H9 (cell line): ENCODE measurements around the gene ASTN1. TPM values are rescaled to one million over a fixed set of nuclear protein-coding genes. Genes with fewer than 3 reads are reported as not detected.

ENCODE experiments used
- DNase-seq: peaks from one replicate; pipeline ENCODE4 v3.0.0-alpha.2; 2017
- H2AFZ ChIP-seq: one replicate; pipeline ENCODE4 v1.6.1; 2013; ENCODE audit warnings: mild to moderate bottlenecking, low read length, control low read depth, moderate library complexity
- H2AK5ac ChIP-seq: 2 replicates; pipeline ENCODE4 v1.6.1; 2013; ENCODE audit warnings: low read length, control low read depth, mixed read lengths; ENCODE audit not compliant: insufficient read length
- H2BK120ac ChIP-seq: one replicate; pipeline ENCODE4 v1.6.1; 2013; ENCODE audit warnings: low read depth, mild to moderate bottlenecking, low read length, control low read depth, inconsistent platforms; ENCODE audit not compliant: poor library complexity, severe bottlenecking
- H2BK12ac ChIP-seq: 2 replicates; pipeline ENCODE4 v1.6.1; 2013; ENCODE audit warnings: low read length, control low read depth, mixed read lengths, low read depth; ENCODE audit not compliant: insufficient read length
- H2BK15ac ChIP-seq: 2 replicates; pipeline ENCODE4 v1.6.1; 2013; ENCODE audit warnings: low read depth, low read length, control low read depth
- H2BK20ac ChIP-seq: one replicate; pipeline ENCODE4 v1.6.1; 2013; ENCODE audit warnings: low read depth, mild to moderate bottlenecking, low read length, control low read depth, inconsistent platforms; ENCODE audit not compliant: poor library complexity, severe bottlenecking
- H2BK5ac ChIP-seq: 2 replicates; pipeline ENCODE4 v1.6.1; 2013; ENCODE audit warnings: low read length, control low read depth, mixed read lengths; ENCODE audit not compliant: insufficient read length
- H3K14ac ChIP-seq: 2 replicates; pipeline ENCODE4 v1.6.1; 2013; ENCODE audit warnings: low read length, control low read depth; ENCODE audit not compliant: insufficient read depth
- H3K18ac ChIP-seq: 2 replicates; pipeline ENCODE4 v1.6.1; 2013; ENCODE audit warnings: low read depth, mild to moderate bottlenecking, mixed read lengths, low read length, control low read depth; ENCODE audit not compliant: insufficient read length
- H3K23ac ChIP-seq: 2 replicates; pipeline ENCODE4 v1.6.1; 2013; ENCODE audit warnings: low read length, control low read depth, mixed read lengths, low read depth; ENCODE audit not compliant: insufficient read length
- H3K23me2 ChIP-seq: 2 replicates; pipeline ENCODE4 v1.6.1; 2013; ENCODE audit warnings: low read depth, mild to moderate bottlenecking, mixed read lengths, low read length, control low read depth; ENCODE audit not compliant: insufficient read length, poor library complexity, severe bottlenecking
- H3K27ac ChIP-seq: 2 replicates; pipeline ENCODE4 v1.5.1; 2013; ENCODE audit warnings: low read length, control low read depth, mixed read lengths, low read depth; ENCODE audit not compliant: insufficient read length
- H3K27me3 ChIP-seq: 2 replicates; pipeline ENCODE4 v1.6.1; 2013; ENCODE audit warnings: low read length, control low read depth, inconsistent platforms; ENCODE audit not compliant: insufficient read depth
- H3K4ac ChIP-seq: 2 replicates; pipeline ENCODE4 v1.6.1; 2013; ENCODE audit warnings: low read depth, mild to moderate bottlenecking, control low read depth, inconsistent platforms, low read length, moderate library complexity
- H3K4me1 ChIP-seq: 2 replicates; pipeline ENCODE4 v1.6.1; 2013; ENCODE audit warnings: low read length, control low read depth, inconsistent platforms; ENCODE audit not compliant: insufficient read depth
- H3K4me2 ChIP-seq: 2 replicates; pipeline ENCODE4 v1.6.1; 2013; ENCODE audit warnings: low read length, control low read depth, mixed read lengths; ENCODE audit not compliant: insufficient read length, insufficient read depth
- H3K56ac ChIP-seq: 2 replicates; pipeline ENCODE4 v1.6.1; 2013; ENCODE audit warnings: low read depth, mild to moderate bottlenecking, mixed read lengths, low read length, control low read depth; ENCODE audit not compliant: insufficient read length
- H3K79me1 ChIP-seq: 2 replicates; pipeline ENCODE4 v1.6.1; 2013; ENCODE audit warnings: low read depth, mild to moderate bottlenecking, moderate library complexity, low read length, control low read depth, inconsistent platforms; ENCODE audit not compliant: insufficient read depth, poor library complexity, severe bottlenecking
- H3K79me2 ChIP-seq: 2 replicates; pipeline ENCODE4 v1.6.1; 2013; ENCODE audit warnings: low read length, control low read depth, inconsistent platforms; ENCODE audit not compliant: insufficient read depth
- H3K9ac ChIP-seq: 2 replicates; pipeline ENCODE4 v1.6.1; 2013; ENCODE audit warnings: low read length, control low read depth, mixed read lengths; ENCODE audit not compliant: insufficient read length; ENCODE audit errors: extremely low read depth
- H3K9me3 ChIP-seq: one replicate; pipeline ENCODE4 v1.6.1; 2013; ENCODE audit warnings: low read depth, low read length, inconsistent platforms; ENCODE audit not compliant: control insufficient read depth
- H3T11ph ChIP-seq: one replicate; pipeline ENCODE4 v1.6.1; 2013; ENCODE audit warnings: mild to moderate bottlenecking, low read length, control low read depth, inconsistent platforms
- H4K20me1 ChIP-seq: one replicate; pipeline ENCODE4 v1.6.1; 2013; ENCODE audit not compliant: control insufficient read depth, insufficient read length, insufficient read depth
- H4K5ac ChIP-seq: 2 replicates; pipeline ENCODE4 v1.6.1; 2013; ENCODE audit warnings: low read depth, mild to moderate bottlenecking, mixed read lengths, low read length, control low read depth; ENCODE audit not compliant: insufficient read length
- H4K8ac ChIP-seq: replicated peaks from 2 replicates; pipeline ENCODE4 v1.6.1; 2013; ENCODE audit warnings: low read length, control low read depth, mixed read lengths, low read depth; ENCODE audit not compliant: insufficient read length
- H4K91ac ChIP-seq: 2 replicates; pipeline ENCODE4 v1.6.1; 2013; ENCODE audit warnings: low read depth, mild to moderate bottlenecking, moderate library complexity, mixed read lengths, low read length, control low read depth; ENCODE audit not compliant: insufficient read length
- H3K27ac Mint-ChIP-seq, 3 experiments: 2 replicates in 2 of 3; 3 replicates in 1 of 3; pipeline ENCODE4 v1.8.0; 2020 to 2021; ENCODE audit warnings: mixed read lengths in 3 of 3, mild to moderate bottlenecking in 1 of 3, moderate library complexity in 1 of 3
- H3K27me3 Mint-ChIP-seq: 2 replicates; pipeline ENCODE4 v1.8.0; 2021; ENCODE audit warnings: low read depth, mild to moderate bottlenecking, moderate library complexity, mixed read lengths
- H3K36me3 Mint-ChIP-seq, 3 experiments: 2 replicates in 2 of 3; 3 replicates in 1 of 3; pipeline ENCODE4 v1.8.0; 2020 to 2021; ENCODE audit warnings: low read depth in 3 of 3, mixed read lengths in 3 of 3; ENCODE audit not compliant: insufficient read depth in 1 of 3
- H3K4me1 Mint-ChIP-seq, 2 experiments: 2 replicates each; pipeline ENCODE4 v1.8.0; 2020; ENCODE audit warnings: mixed read lengths in 2 of 2
- H3K4me3 Mint-ChIP-seq, 2 experiments: 2 replicates in 1 of 2; 3 replicates in 1 of 2; pipeline ENCODE4 v1.8.0; 2020 to 2021; ENCODE audit warnings: mild to moderate bottlenecking in 2 of 2, mixed read lengths in 2 of 2, moderate library complexity in 1 of 2
- H3K9me3 Mint-ChIP-seq, 2 experiments: 2 replicates in 1 of 2; 3 replicates in 1 of 2; pipeline ENCODE4 v1.8.0; 2020; ENCODE audit warnings: mild to moderate bottlenecking in 2 of 2, mixed read lengths in 2 of 2, moderate library complexity in 1 of 2
- WGBS: extraction: QIAGEN DNeasy Blood & Tissue Kit; methylation state at CpG from one replicate; pipeline ENCODE4 v1.1.7; 2013; ENCODE audit warnings: missing lambda C conversion rate, low lambda C conversion rate, mixed read lengths; ENCODE audit not compliant: insufficient read length; ENCODE audit errors: extremely low coverage; 5-methylcytosine and 5-hydroxymethylcytosine counted together
- total RNA-seq: library from RNA; stranded (reverse); gene quantifications from 2 replicates; pipeline ENCODE4 v1.2.1, GENCODE V29; 2021
- TF ChIP-seq, protein P1 (sequence below): fragments of 200-600 bp; sonication (generic); conservative IDR thresholded peaks from 3 replicates; pipeline ENCODE4 v1.8.0; 2021; ENCODE audit warnings: antibody characterized with exemption, mild to moderate bottlenecking

The ASTN1 gene
- total RNA-seq, 1 experiment from 2014 or later, result 0.98 TPM

GRCh38 chr1:177131723-177132122 lies 32.8 kb downstream of the ASTN1 start:
- Histone ChIP-seq H3K23me2 (no peaks in the 10 kb centered on the region), H3T11ph (no peak overlapping the region), H2BK12ac (no peak overlapping the region), H2AK5ac (no peak overlapping the region), H3K4ac (no peak overlapping the region), H3K79me2 (0 out of 2 replicates have a peak, but pooled peaks cover 2% of the 10 kb centered on the region), H2BK20ac (no peak overlapping the region), H4K5ac (no peak overlapping the region), H3K79me1 (no peaks in the 10 kb centered on the region), H2BK15ac (no peak overlapping the region), H3K14ac (no peak overlapping the region), H3K23ac (no peak overlapping the region), H4K20me1 (no peaks in the 10 kb centered on the region), H2AFZ (no peak overlapping the region), H3K56ac (no peak overlapping the region), H2BK120ac (no peak overlapping the region), H3K27ac (no peak overlapping the region), H3K27me3 (no peaks in the 10 kb centered on the region), H3K4me1 (peaks cover 4% of the 10 kb centered on the region; the same call in 1 of the 2 replicates), H3K18ac (no peak overlapping the region), H3K9me3 (no peaks in the 10 kb centered on the region), H3K4me2 (no peak overlapping the region), H4K91ac (no peak overlapping the region), H2BK5ac (no peak overlapping the region), H4K8ac (no peak overlapping the region), H3K9ac (no peak overlapping the region)
- H3K4me3 Mint-ChIP-seq, result no peak overlapping the region
- H3K36me3 Mint-ChIP-seq, result peaks cover 0 to 2% (median 0%) of the 10 kb centered on the region in 3 experiments; a peak in 2 of 7 replicates
- no peak for DNase-seq
- H3K27me3 Mint-ChIP-seq, result peaks cover 5% of the 10 kb centered on the region
- TF ChIP-seq, protein P1, sequence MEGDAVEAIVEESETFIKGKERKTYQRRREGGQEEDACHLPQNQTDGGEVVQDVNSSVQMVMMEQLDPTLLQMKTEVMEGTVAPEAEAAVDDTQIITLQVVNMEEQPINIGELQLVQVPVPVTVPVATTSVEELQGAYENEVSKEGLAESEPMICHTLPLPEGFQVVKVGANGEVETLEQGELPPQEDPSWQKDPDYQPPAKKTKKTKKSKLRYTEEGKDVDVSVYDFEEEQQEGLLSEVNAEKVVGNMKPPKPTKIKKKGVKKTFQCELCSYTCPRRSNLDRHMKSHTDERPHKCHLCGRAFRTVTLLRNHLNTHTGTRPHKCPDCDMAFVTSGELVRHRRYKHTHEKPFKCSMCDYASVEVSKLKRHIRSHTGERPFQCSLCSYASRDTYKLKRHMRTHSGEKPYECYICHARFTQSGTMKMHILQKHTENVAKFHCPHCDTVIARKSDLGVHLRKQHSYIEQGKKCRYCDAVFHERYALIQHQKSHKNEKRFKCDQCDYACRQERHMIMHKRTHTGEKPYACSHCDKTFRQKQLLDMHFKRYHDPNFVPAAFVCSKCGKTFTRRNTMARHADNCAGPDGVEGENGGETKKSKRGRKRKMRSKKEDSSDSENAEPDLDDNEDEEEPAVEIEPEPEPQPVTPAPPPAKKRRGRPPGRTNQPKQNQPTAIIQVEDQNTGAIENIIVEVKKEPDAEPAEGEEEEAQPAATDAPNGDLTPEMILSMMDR, result no peak
- H3K9me3 Mint-ChIP-seq, result no peaks in the 10 kb centered on the region
- WGBS, result no CpG with 5 or more reads among the region's 4 CpGs
- H3K27ac Mint-ChIP-seq, result no peak overlapping the region
- H3K4me1 Mint-ChIP-seq, result peaks cover 3 to 6% of the 10 kb centered on the region in 2 experiments; a peak in 3 of 4 replicates
